ENCODE measurements around the gene COG3.

DNA sequence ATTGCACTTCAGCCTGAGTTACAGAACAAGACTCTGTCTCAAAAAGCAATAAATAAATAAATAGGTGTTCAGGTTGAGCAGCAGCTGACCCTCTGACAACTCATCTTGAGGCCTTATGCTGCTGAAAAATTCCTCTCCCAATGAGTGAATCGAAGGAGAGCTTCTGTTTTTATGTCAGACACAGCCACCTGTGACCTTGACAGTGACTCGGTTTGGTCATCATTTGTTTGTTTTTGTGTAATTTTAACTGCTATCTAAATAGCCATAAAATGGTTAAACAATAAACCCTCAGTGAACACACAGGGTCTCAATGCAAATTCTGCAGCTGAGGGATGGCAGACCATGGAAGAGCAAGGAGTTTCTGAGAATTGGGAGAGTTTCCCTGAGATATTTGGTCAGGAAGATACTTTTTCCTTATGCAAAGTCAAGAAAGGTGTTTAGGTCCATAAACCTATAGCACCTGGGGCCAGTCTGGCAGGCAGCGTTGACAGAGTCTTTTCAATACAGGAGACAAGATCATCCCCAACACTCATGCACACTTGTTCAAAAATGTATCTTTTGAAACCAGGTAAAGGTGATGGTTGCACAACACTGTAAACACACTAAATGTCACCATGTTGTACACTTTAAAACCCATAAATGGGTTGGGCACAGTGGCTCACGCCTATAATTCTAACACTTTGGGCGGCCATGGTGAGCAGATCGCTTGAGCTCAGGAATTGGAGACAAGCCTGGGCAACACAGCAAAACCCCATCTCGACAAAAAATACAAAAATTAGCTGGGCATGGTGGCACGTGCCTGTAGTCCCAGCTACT is 30.0 kb upstream of the COG3 start:
- no peak for TF ChIP-seq EZH2 (IDR thresholded peaks at IDR 0.05; ENCODE audit: borderline replicate concordance)
- no peak for TF ChIP-seq CTCF (IDR thresholded peaks at IDR 0.05; ENCODE audit: poor library complexity)

All from hepatocyte (in vitro differentiated cells).